Lung (tissue), 13 donors: ENCODE results near the gene ARL1. TPM values are rescaled to one million over a fixed set of nuclear protein-coding genes. Genes with fewer than 3 reads are reported as not detected.

Experiments used
- ATAC-seq: fragments of 200-7000 bp; cut with Tn5 transposase; one replicate; pipeline ENCODE4 v1.9.1; 2020; ENCODE audit warnings: moderate number of reproducible peaks; ENCODE audit not compliant: insufficient read depth, low FRiP score
- DNase-seq, 3 donors: peaks; one replicate each; pipeline ENCODE4 v3.0.0-alpha.2; 2013 to 2017
- H3K27ac ChIP-seq, 2 donors: one replicate each; pipeline ENCODE4 v1.5.1; 2013; ENCODE audit warnings: mild to moderate bottlenecking in 2 of 2, moderate library complexity in 2 of 2, control low read depth in 1 of 2, inconsistent platforms in 1 of 2, low read depth in 1 of 2, low read length in 1 of 2
- H3K27me3 ChIP-seq, 3 donors: one replicate each; pipeline ENCODE4 v1.5.1; 2013; ENCODE audit warnings: low read length in 2 of 3; ENCODE audit not compliant: control insufficient read depth in 3 of 3, insufficient read depth in 3 of 3
- H3K36me3 ChIP-seq, 4 donors: one replicate each; pipeline ENCODE4 v1.5.1; 2013; ENCODE audit warnings: low read length in 4 of 4, mild to moderate bottlenecking in 1 of 4, moderate library complexity in 1 of 4; ENCODE audit not compliant: control insufficient read depth in 4 of 4, insufficient read depth in 4 of 4
- H3K4me1 ChIP-seq, 5 donors: one replicate each; pipeline ENCODE4 v1.5.1; 2013; ENCODE audit warnings: low read length in 5 of 5, mild to moderate bottlenecking in 2 of 5, moderate library complexity in 1 of 5; ENCODE audit not compliant: control insufficient read depth in 5 of 5, insufficient read depth in 5 of 5
- H3K4me3 ChIP-seq: one replicate; pipeline ENCODE4 v1.5.1; 2013; ENCODE audit warnings: mild to moderate bottlenecking, control low read depth, moderate library complexity
- H3K9ac ChIP-seq, 2 donors: one replicate each; pipeline ENCODE4 v1.5.1; 2013; ENCODE audit warnings: low read length in 2 of 2, control low read depth in 1 of 2; ENCODE audit not compliant: insufficient read depth in 1 of 2
- H3K9me3 ChIP-seq, 4 donors: one replicate each; pipeline ENCODE4 v1.5.1; 2013; ENCODE audit warnings: low read length in 3 of 4, mild to moderate bottlenecking in 1 of 4, moderate library complexity in 1 of 4; ENCODE audit not compliant: control insufficient read depth in 4 of 4, insufficient read depth in 3 of 4
- CTCF ChIP-seq: IDR thresholded peaks from 2 replicates; pipeline ENCODE4 v1.5.1; 2012; ENCODE audit warnings: mild to moderate bottlenecking; ENCODE audit errors: control extremely low read depth, extremely low read depth
- WGBS, 2 donors: extraction: QIAGEN DNeasy Blood & Tissue Kit; methylation state at CpG; one replicate each; pipeline ENCODE4 v1.1.7; 2013; 5-methylcytosine and 5-hydroxymethylcytosine counted together
- polyA plus RNA-seq, 2 donors: library from polyadenylated mRNA; stranded (reverse); fragments of 200-250 nt; gene quantifications; one replicate each; pipeline ENCODE4 v1.2.1, GENCODE V29; 2013
- small RNA-seq: library from RNA; depleted of rRNA; stranded (forward); fragments of <200 nt; gene quantifications from one replicate; pipeline ENCODE3, GENCODE V24; 2014; ENCODE audit warnings: low replicate concordance
- total RNA-seq, 2 donors: library from RNA; depleted of rRNA in 1 of 2; stranded (reverse); fragments of >200 nt in 1 of 2; gene quantifications; one replicate each; pipeline ENCODE4 v1.2.1, GENCODE V29; 2014 to 2021
- donor health status: control.
- donor health status: control.
- donor health status: Bipolar disorder and iron deficiency.
- donor health status: healthy.
- donor health status: DM: yes; HTN: yes; CAD: no.

The ARL1 gene
- total and polyA plus RNA-seq, 4 donors: 28.7 to 87.4 (median 64.8) TPM

GRCh38 chr12:101351682-101352081, 55.9 kb downstream of the ARL1 start:
- H3K27ac ChIP-seq: no peak overlapping the region
- ATAC-seq: no peak
- H3K4me3 ChIP-seq: no peak overlapping the region
- H3K36me3 ChIP-seq: peaks cover 18 to 38% (median 20%) of the 10 kb centered on the region in 4 donors
- peaks cover 0 to 3% (median 0%) of the 10 kb centered on the region in 4 donors for H3K9me3 ChIP-seq
- H3K9ac ChIP-seq: no peak overlapping the region
- DNase-seq: no peak
- no peaks in the 10 kb centered on the region for H3K4me1 ChIP-seq
- WGBS, 2 donors: 98 to 99% methylated on average over 4 of the region's 4 CpGs
- no peak for TF ChIP-seq CTCF
- H3K27me3 ChIP-seq: no peaks in the 10 kb centered on the region

GRCh38 chr12:101343893-101344292, 63.7 kb downstream of the ARL1 start:
- Histone ChIP-seq H3K36me3 (peaks cover 13 to 28% (median 21%) of the 10 kb centered on the region in 4 donors), H3K4me3 (no peak overlapping the region), H3K27me3 (no peaks in the 10 kb centered on the region), H3K9ac (no peak overlapping the region), H3K4me1 (no peaks in the 10 kb centered on the region), H3K9me3 (peaks cover 0 to 3% (median 0%) of the 10 kb centered on the region in 4 donors), H3K27ac (no peak overlapping the region)
- DNase-seq (no peak), ATAC-seq (no peak)
- TF ChIP-seq CTCF: no peak
- 93 to 97% methylated on average over 3 of the region's 3 CpGs for WGBS, 2 donors

Small RNA genes lying within 50 kb of the gene (small RNA-seq; reads per million reads assigned to genes)
- gene RF00019: not detected
- gene RNU6-1068P: not detected
- gene RPS27P23: not detected

Other genes with a start within 250 kb of the ARL1 start
- gene SLC5A8, start 197.5 kb downstream of the ARL1 start, total RNA-seq: 1 to 10 TPM; 3.8 to 7.0 TPM
- 1 to 10 TPM; 1.3 to 3.4 TPM for gene SLC5A8, start 197.5 kb downstream of the ARL1 start, polyA plus RNA-seq
- 10 to 100 TPM; 15.1 to 19.7 TPM for gene UTP20, start 127.7 kb downstream of the ARL1 start, total RNA-seq
- 1 to 10 TPM; 1.9 to 4.9 TPM for gene UTP20, start 127.7 kb downstream of the ARL1 start, polyA plus RNA-seq
- under 1 TPM in 1 of 2 donors, not detected in 1; 0.28 TPM for gene SPIC, start 67.6 kb upstream of the ARL1 start, total RNA-seq
- gene SPIC, start 67.6 kb upstream of the ARL1 start, polyA plus RNA-seq: under 1 TPM in 1 of 2 donors, not detected in 1; 0.03 TPM
- gene MYBPC1, start 187.2 kb upstream of the ARL1 start, total RNA-seq: not detected
- under 1 TPM; 0.06 to 0.07 TPM for gene MYBPC1, start 187.2 kb upstream of the ARL1 start, polyA plus RNA-seq